Colon (tissue), 2 donors: Measurements from ENCODE around the gene RPL3.

Experiments used
- FAIRE-seq: peaks from 2 replicates; lab custom pipeline; 2012; peaks lifted over from hg19 to GRCh38; lab: Jason Lieb, UNC
- donor health status: control.
- donor health status: control.

The RPL3 gene

DNA sequence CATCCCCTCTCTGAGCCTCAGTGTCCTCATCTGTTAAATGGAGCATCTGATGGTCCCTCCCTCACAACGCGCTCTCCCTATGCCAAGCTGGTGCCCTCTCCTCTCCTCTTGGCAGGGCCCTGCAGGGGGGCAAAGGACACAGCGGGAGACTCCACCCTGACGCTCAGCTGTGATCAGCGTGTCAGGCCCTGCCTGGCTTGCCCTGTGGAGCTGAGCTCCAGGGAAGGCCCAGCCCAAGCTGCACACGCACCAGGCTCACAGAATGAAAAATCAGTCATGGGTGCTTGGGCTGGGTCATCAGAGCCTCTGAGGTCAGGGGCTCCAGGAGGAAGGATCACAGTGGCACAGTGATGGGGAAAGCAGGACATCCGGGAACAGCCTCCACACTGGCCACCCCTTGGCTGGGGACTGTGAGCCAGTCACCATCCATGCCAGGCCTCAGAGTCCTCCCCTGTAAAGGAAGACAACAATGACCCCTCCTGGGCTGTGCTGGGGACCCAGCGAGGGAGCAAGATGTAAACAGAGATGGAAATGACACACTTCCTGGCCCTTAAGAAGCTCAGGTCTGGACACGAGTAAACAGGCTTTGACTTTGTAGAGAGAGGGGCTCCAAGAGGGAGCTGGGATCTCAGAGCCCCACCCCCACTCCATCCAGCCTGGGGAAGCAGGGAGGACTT, 36.6 kb downstream of the RPL3 start:
- FAIRE-seq: no peak

DNA sequence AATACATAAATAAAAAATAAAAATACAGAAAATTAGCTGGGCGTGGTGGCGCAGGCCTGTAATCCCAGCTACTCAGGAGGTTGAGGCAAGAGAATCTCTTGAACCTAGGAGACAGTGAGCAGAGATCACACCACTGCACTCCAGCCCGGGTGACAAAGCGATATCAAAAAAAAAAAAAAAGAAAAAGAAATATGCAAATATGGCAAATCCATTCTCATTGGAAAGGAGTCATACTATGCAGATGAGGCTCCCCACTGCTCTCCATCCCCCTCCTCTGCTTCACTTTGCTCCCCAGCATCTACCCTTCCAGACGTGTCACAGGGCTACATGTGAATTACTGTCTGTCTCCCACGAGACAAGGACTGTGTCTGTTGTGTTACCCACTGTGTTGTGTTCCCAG, 38.3 kb downstream of the RPL3 start:
- FAIRE-seq: no peak

DNA sequence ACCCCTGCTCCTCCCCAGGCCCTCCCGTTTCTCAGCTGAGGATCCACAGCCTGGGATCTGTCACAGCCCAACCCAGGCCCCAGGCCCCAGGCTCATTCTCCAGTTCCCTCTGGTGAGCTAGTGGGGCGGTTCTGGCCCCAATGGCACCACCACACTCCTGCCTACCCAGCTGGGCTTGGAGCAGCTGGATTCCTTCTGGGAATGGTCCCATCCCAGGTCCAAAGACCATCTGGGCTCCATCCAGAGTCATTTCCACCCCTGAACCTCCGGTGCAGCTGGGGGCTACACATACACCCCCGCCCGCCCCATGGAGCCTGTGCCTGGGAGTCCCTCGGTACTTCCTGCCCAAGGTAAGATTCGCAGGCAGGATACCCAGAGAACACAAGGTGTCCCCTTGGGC, 39.2 kb downstream of the RPL3 start:
- no peak for FAIRE-seq

DNA sequence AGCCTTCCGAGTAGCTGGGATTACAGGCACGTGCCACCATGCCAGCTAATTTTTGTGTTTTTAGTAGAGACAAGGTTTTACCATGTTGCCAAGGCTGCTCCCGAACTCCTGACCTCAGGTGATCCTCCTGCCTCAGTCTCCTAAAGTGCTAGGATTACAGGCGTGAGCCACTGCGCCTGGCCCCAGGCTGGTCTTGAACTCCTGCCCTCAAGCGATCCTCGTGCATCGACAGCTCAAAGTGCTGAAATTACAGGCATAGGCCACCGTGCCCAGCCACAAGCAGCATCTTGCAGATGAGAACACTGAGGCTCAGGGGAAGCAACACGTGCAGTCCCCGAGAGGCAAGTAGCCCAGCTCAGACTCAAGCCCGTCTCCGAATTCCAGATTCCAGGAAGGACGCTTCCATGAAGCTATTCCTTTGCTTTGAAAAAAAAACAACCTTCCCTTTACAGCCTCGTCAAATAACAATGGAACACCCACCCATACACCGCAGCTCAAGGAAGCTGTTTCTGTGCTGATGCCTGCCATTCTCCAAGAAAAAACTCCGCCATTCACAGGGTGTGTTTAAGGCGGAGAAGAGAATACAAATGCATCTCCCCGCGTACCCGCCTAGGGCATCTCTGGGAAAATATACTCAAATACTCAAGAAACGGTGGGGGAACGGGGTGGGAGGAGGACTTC, 40.1 kb downstream of the RPL3 start:
- no peak for FAIRE-seq

GRCh38 chr22:39278040-39278439, 41.4 kb downstream of the RPL3 start:
- FAIRE-seq: no peak

DNA sequence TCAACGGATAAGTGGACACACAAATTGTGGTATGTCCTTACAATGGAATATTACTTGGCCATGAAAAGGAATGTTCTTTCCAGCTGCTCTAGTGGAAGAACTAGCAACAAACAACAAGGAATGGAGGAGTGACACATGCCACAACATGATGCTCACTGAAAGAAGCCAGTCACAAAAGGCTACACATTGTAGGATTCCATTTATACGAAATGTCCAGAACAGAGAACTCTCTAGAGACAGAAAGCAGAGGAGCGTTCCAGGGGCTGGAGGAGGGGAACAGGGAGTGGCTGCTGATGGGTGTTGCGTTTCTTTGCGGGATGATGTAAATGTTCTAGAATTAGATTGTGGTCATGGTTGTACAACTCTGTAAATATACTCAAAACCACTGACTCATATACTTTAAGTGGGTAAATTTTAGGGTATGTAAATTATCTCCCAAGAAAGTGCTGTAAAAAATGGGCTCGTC, 42.2 kb downstream of the RPL3 start:
- no peak for FAIRE-seq

- FAIRE-seq: no peak
Observed at GRCh38 chr22:39276440-39277141, 42.8 kb downstream of the RPL3 start.

GRCh38 chr22:39275814-39276439, 43.5 kb downstream of the RPL3 start:
- no peak for FAIRE-seq

- no peak for FAIRE-seq
Observed at GRCh38 chr22:39273950-39274887, 45.2 kb downstream of the RPL3 start.

DNA sequence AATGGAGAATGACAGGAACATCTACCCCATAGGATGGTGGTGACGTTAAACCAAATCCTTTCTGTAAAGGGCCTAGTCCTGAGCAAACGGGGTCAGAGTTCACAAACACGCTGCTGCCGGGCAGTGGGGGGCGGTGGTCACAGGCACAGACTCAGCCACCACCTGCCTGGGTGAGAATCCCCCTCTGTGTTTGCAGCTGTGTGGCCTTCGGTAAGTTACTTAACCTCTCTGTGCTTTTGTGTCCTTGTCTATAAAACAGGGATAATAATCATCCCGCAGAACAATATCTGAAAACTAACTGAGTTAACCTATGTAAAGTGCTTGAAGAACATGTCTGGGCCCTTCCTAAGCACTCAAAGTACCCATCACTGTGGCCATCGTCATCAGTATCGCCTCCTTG, 48.6 kb downstream of the RPL3 start:
- no peak for FAIRE-seq

- FAIRE-seq: no peak
Observed at GRCh38 chr22:39270280-39270679, 49.1 kb downstream of the RPL3 start.

- FAIRE-seq: no peak
Observed at GRCh38 chr22:39269095-39269790, 50.2 kb downstream of the RPL3 start.

GRCh38 chr22:39268645-39269044, 50.8 kb downstream of the RPL3 start:
- FAIRE-seq: no peak

DNA sequence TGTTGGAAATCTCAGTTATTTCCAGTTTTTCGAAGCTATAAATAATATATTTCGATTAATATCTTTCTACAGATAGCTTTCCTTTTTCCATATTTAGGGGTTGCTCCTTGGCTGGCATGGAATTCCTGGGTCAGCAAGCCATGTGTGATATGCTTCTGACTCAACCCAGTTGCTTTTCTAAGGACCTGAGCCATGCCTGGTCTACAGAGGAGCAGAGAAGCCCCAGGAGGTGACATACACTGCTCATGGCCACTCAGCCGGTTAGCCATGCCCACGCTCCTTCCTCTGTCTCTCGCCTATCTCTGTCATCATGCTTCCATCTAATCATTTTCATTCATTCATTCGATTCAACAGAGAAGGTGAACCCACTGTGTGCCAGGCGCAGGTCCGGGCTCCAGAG, 51.4 kb downstream of the RPL3 start:
- no peak for FAIRE-seq

GRCh38 chr22:39266398-39267030, 52.9 kb downstream of the RPL3 start:
- FAIRE-seq: no peak

DNA sequence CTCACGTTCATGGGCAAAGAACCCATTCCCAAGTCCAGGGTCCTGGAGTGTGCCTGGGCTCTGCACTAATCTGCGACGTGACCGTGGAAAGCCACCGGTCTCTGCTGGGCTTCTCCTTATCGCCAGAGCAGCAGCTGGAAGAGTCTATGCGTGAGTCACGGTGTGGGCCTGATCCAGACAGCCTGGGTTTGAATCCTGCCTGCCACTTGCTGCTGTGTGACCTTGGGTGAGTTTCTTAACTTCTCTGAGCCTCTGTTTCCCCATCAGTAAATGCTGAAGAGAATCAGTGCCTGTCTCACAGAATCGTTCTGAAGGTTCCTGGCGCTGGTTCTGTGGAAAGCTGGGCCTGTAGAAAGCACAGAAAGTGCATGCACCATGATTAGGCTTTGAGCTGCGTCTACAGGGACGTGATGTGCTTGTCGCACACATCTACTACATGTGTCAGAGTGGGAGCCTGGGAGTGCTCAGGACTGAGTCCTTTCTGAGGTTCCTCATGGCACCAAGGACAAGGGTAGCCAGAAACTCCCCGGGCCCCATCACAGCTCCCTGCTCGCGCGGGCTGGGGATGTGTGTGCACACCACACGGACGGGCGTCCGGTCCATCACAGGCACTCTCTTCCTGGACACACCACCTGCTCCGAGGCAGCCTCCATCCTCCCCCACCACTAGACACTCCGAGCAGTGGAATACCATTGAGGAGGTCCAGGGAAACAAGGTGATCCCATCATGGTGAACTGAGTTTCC, 54.1 kb downstream of the RPL3 start:
- no peak for FAIRE-seq

- FAIRE-seq: no peak
Observed at GRCh38 chr22:39264349-39265038, 54.9 kb downstream of the RPL3 start.

DNA sequence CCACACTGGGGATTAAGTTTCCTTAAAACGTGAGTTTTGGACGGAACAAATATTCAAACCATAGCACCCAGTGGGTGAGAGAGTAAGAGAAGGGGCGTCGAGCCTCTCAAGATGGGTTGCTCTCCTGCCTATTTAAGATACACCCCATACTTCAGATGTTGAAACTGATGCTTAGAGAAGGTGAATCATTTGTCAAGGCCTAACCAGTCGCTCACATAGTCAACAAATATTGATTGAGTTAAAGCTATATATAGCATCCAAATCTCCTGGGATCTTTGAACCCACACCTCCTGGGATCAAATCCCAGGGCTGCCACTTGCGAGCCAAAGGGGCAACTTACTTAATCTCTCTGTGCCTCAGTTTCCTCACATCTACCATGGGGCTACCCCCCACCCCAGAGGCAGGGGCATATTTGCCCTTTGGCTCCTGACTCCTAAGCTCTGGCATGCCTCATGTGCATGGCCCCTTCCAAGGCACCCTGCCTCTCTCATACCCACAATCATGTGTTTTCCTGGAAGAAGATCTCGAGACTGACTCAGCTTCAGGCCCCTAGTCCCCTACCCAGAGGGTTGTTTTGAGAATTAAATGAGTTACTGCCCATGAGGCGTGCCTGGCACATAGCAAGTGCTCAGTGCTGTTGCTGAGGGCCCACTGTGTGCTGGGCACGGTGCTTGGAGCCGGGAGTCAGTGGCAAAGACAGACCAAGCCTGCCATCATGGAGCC, 55.6 kb downstream of the RPL3 start:
- FAIRE-seq: no peak
